ENCODE data around the gene ELK3.
"Not testable (repeated sequence)": the region's sequence is repeated elsewhere in the genome, so short reads cannot be mapped to it uniquely, and the experiment has no call there.

The ELK3 gene

GRCh38 chr12:96315741-96316481, 121.7 kb downstream of the ELK3 start:
- not testable (repeated sequence) for DNase-seq

GRCh38 chr12:96317801-96318200, 123.6 kb downstream of the ELK3 start:
- not testable (repeated sequence) for DNase-seq

All from MV-4-11 (cell line).